Panc1 (cell line): ENCODE measurements around the gene ATP5F1E. TPM values are rescaled to one million over a fixed set of nuclear protein-coding genes. Genes with fewer than 3 reads are reported as not detected.

ENCODE experiments used
- ATAC-seq: fragments of 200-7000 bp; cut with Tn5 transposase; 2 replicates; pipeline ENCODE4 v1.9.1; 2020; ENCODE audit warnings: mild to moderate bottlenecking, moderate library complexity
- BruUV-seq: library from RNA; stranded (reverse); fragments of 400-500 nt; replicated peaks from 2 replicates; lab custom pipeline; 2021; lab: Mats Ljungman, UMichigan
- CTCF ChIA-PET: fragments of 300-600 bp; sonication (Branson Sonifier 250); formaldehyde crosslinking; loops from one replicate; lab custom pipeline; 2022; ENCODE audit warnings: antibody characterized with exemption; lab: Charles Lee
- POLR2A ChIA-PET: fragments of 300-600 bp; sonication (Branson Sonifier 250); formaldehyde crosslinking; loops from one replicate; lab custom pipeline; 2022; ENCODE audit warnings: antibody characterized with exemption; lab: Charles Lee
- DNase-seq: peaks from one replicate; pipeline ENCODE4 v3.0.0-alpha.2; 2010; ENCODE audit warnings: low read depth, low spot score
- H3K27ac ChIP-seq: 2 replicates; pipeline ENCODE4 v1.5.1; 2011; ENCODE audit warnings: mild to moderate bottlenecking, low read length, inconsistent platforms
- H3K27me3 ChIP-seq: fragments of 200-500 bp; sonication (Bioruptor generic); 2 replicates; pipeline ENCODE4 v1.6.0; 2014; ENCODE audit warnings: low read length, inconsistent platforms; ENCODE audit not compliant: control insufficient read depth, insufficient read depth
- H3K36me3 ChIP-seq: fragments of 200-500 bp; sonication (Bioruptor generic); 2 replicates; pipeline ENCODE4 v1.5.1; 2014; ENCODE audit warnings: inconsistent platforms, mild to moderate bottlenecking, low read length, moderate library complexity; ENCODE audit not compliant: control insufficient read depth, insufficient read depth
- H3K4me1 ChIP-seq: 2 replicates; pipeline ENCODE4 v1.5.1; 2011; ENCODE audit warnings: inconsistent platforms, mild to moderate bottlenecking, low read length, moderate library complexity; ENCODE audit not compliant: control insufficient read depth, insufficient read depth
- H3K4me3 ChIP-seq, 2 experiments: 2 replicates each; pipeline ENCODE4 v1.5.1; 2011 to 2012; ENCODE audit warnings: low read depth in 2 of 2, low read length in 2 of 2, mild to moderate bottlenecking in 2 of 2, inconsistent platforms in 1 of 2, moderate library complexity in 1 of 2
- H3K9me3 ChIP-seq: fragments of 200-500 bp; sonication (Bioruptor generic); 2 replicates; pipeline ENCODE4 v1.5.1; 2014; ENCODE audit warnings: low read depth, mild to moderate bottlenecking, inconsistent platforms, low read length, moderate library complexity; ENCODE audit not compliant: control insufficient read depth, insufficient read depth
- POLR2AphosphoS5 ChIP-seq: IDR thresholded peaks from 2 replicates; pipeline ENCODE4 v1.6.1; 2012; ENCODE audit warnings: mild to moderate bottlenecking, low read depth, low read length, moderate library complexity
- REST ChIP-seq, 2 experiments: IDR thresholded peaks; 2 replicates each; pipeline ENCODE4 v1.6.1; 2011 to 2012; ENCODE audit warnings: low read depth in 2 of 2, control low read depth in 1 of 2, low read length in 1 of 2, mild to moderate bottlenecking in 1 of 2, moderate library complexity in 1 of 2; ENCODE audit not compliant: insufficient read depth in 1 of 2
- SIN3A ChIP-seq: IDR thresholded peaks from 2 replicates; pipeline ENCODE4 v1.6.1; 2012; ENCODE audit warnings: low read depth, mild to moderate bottlenecking, low read length, moderate library complexity, borderline replicate concordance; ENCODE audit not compliant: insufficient read depth
- TCF7L2 ChIP-seq: IDR thresholded peaks from 2 replicates; pipeline ENCODE4 v1.6.1; 2011; ENCODE audit warnings: mild to moderate bottlenecking, low read depth, low read length, inconsistent platforms
- in situ Hi-C: cut with HindIII; loops from 2 replicates; pipeline ENCODE4 v1.10.0; 2016; ENCODE audit warnings: low sequenced_read_pairs, low pct_unique_long_range_greater_than_20kb
- intact Hi-C: fragments of 100-400 bp; cut with micrococcal nuclease; formaldehyde crosslinking; loops from one replicate; pipeline ENCODE4 v1.10.0; 2022; ENCODE audit not compliant: unreplicated experiment
- total RNA-seq: library from RNA; stranded (reverse); gene quantifications from one replicate; pipeline ENCODE4 v1.2.1, GENCODE V29; 2021; ENCODE audit not compliant: unreplicated experiment
- TF ChIP-seq, protein P1 (sequence below): fragments of 450-650 bp; IDR thresholded peaks from 2 replicates; pipeline ENCODE4 v1.5.1; 2017; ENCODE audit warnings: mild to moderate bottlenecking

Gene ATP5F1E
- total RNA-seq, 1 experiment from 2014 or later: 90.6 TPM

- no peak overlapping the region for H3K4me3 ChIP-seq
- DNase-seq: no peak
- CTCF ChIA-PET: no interaction called here
- peaks cover 13% of the 10 kb centered on the region for H3K4me1 ChIP-seq
- BruUV-seq: no TSS peak
- H3K27ac ChIP-seq: no peak overlapping the region
- POLR2A ChIA-PET: no interaction called here
- no peaks in the 10 kb centered on the region for H3K9me3 ChIP-seq
- no peak for ATAC-seq
- no peaks in the 10 kb centered on the region for H3K36me3 ChIP-seq
- in situ Hi-C loops (no loop called here), intact Hi-C loops (no loop called here)
- TF ChIP-seq SIN3A: no peak
- TF ChIP-seq REST (IDR thresholded peaks at IDR 0.05; ENCODE audit: insufficient read depth in 1 of 2, low read depth in 2 of 2, low read length in 1 of 2): no peak
- no peak for TF ChIP-seq TCF7L2
- no peak for TF ChIP-seq POLR2AphosphoS5
- TF ChIP-seq, protein P1, sequence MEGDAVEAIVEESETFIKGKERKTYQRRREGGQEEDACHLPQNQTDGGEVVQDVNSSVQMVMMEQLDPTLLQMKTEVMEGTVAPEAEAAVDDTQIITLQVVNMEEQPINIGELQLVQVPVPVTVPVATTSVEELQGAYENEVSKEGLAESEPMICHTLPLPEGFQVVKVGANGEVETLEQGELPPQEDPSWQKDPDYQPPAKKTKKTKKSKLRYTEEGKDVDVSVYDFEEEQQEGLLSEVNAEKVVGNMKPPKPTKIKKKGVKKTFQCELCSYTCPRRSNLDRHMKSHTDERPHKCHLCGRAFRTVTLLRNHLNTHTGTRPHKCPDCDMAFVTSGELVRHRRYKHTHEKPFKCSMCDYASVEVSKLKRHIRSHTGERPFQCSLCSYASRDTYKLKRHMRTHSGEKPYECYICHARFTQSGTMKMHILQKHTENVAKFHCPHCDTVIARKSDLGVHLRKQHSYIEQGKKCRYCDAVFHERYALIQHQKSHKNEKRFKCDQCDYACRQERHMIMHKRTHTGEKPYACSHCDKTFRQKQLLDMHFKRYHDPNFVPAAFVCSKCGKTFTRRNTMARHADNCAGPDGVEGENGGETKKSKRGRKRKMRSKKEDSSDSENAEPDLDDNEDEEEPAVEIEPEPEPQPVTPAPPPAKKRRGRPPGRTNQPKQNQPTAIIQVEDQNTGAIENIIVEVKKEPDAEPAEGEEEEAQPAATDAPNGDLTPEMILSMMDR: no peak
- no peaks in the 10 kb centered on the region for H3K27me3 ChIP-seq
Measured at GRCh38 chr20:59004493-59004762, 27.7 kb downstream of the ATP5F1E start.

- no TSS peak for BruUV-seq
- no peak overlapping the region for H3K27ac ChIP-seq
- peaks cover 13% of the 10 kb centered on the region for H3K4me1 ChIP-seq
- intact Hi-C loops (no loop called here), in situ Hi-C loops (no loop called here)
- no peak overlapping the region for H3K4me3 ChIP-seq
- no peaks in the 10 kb centered on the region for H3K9me3 ChIP-seq
- TF ChIP-seq TCF7L2 (no peak), REST (IDR thresholded peaks at IDR 0.05; ENCODE audit: insufficient read depth in 1 of 2, low read depth in 2 of 2, low read length in 1 of 2) (no peak), POLR2AphosphoS5 (no peak), SIN3A (no peak)
- TF ChIP-seq, protein P1: no peak
- ChIA-PET POLR2A (no interaction called here), CTCF (no interaction called here)
- ATAC-seq: no peak
- H3K27me3 ChIP-seq: no peaks in the 10 kb centered on the region
- no peak for DNase-seq
- no peaks in the 10 kb centered on the region for H3K36me3 ChIP-seq
Measured at GRCh38 chr20:59003836-59004492, 28.2 kb downstream of the ATP5F1E start.
